Measurements from ENCODE around the gene C16orf86.
"Not testable (repeated sequence)": the region's sequence is repeated elsewhere in the genome, so short reads cannot be mapped to it uniquely, and the experiment has no call there.

C16orf86 gene

GRCh38 chr16:67667817-67668494 is 1.3 kb downstream of the C16orf86 start:
- DNase-seq: peak; percentile 67 to 79

- DNase-seq: no peak
These were observed 2.0 kb downstream of the C16orf86 start for GRCh38 chr16:67668495-67669157.

DNA sequence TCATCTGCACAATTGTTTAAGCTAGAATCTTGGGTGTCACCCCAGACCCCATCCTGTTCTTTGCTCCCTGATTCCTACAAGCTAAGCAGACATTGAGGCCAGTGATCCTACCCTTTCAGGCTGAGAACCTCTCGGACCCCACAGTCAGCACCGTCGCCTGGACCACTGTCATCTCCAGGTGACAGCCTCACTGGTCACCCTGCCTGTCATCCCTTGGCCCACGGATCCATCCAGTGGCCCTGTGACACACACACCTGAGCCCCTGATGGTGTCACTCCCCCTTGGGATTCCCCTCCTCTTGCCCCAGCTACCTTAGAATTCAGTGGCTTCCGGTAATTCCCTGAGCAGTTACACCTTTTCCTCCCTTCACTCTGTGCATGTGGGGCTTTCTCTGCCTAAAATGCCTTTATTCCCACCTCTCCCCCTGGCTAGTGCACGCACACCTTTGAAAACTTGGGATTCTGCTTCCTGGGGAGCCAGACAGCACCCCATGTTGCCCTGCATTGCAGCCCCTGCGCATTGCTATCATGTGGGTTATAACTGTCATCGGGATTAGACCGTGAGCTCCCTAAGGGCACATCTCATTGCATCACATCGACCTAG is 3.0 kb downstream of the C16orf86 start:
- no peak for DNase-seq

- no peak for DNase-seq
These were observed 5.7 kb downstream of the C16orf86 start for GRCh38 chr16:67672306-67672705.

DNA sequence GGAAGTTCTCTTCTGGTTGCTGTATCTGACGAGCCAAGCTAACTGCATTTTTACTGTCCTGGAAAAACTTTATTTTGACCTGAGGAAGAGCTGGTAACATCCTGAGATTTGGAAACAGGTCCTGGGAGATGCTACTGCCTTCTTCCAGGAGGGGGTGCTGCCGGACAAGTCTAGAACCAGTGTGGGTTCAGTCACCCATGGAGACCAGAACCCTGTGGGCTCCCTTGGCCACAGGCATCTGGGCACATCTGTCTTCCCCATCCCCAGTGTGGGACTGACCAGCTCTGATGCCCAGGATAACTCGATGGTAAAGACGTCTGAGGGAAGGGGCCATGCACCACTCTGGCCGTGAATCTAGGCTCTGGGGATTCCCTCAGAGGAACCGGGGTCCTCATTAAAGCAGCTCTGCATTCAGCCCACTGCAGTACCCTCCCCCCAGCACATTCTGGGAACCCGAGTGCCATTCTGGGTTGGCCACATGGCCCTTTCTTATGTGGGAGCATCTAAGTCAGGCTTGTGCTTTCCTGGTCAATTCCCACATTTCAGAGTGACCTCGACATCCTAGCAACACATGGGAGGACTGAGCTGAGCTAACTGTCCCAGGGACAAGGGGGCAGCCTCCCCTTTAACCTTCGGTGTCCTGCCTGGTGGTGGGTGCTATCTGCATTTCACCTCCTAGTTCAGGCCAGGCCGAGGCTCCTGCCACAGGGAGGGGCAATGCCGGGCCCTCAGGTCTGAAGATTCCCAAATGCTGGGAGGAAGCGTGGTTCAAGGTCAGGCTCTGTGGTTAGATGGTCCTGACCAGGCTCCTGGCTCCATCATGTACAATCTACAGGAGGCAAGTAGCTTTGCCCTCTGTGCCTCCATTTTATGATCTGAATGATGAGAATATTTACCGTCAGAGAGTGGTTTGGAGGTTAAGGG is 6.4 kb downstream of the C16orf86 start:
- DNase-seq: peak in 1 of 2 experiments; percentile 40

DNA sequence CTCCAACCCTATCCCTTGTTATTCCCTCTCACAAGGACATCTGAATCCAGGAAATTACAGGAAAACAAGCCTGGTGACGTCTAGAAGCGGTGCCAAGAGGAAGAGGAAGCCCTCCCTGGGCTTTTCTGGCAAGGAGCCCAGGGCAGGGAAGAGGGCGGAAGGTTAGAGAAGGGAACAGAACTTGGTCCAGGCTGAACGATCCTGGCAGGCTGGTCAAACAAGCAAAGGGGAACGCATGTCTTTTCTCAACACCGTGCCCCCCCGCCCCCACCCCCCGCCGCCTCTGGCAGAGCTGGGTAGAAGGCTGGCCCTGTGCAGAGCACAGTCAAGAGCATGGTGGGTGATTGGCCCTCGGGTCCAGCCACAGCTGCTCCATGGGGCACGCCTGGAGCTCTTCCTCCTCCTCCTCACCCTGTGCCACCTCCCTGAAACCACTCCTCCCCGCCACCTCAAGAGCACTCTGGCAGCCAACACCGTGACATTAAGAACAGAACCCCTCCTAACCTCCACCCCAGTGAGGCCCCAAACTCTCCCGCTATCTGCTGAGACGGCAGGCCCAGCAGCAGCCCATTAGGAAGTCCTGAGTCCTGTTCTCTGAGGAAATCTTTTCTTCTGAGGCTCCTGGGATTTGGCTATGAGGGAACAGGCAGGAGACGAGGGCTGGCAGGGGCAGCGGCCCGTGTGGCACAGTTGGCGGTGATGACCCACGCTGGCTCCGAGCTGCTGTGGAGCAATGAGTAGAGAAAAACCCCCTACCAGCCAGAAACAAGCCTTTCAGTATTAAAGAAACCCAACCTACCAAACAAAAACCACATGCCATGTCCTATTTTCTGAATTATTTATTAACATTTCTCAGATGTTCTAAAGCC is 7.3 kb downstream of the C16orf86 start:
- no peak for DNase-seq

- no peak for DNase-seq
These were observed 8.4 kb downstream of the C16orf86 start for GRCh38 chr16:67674851-67675578.

- DNase-seq: no peak
These were observed 8.9 kb downstream of the C16orf86 start for GRCh38 chr16:67675579-67675935.

DNA sequence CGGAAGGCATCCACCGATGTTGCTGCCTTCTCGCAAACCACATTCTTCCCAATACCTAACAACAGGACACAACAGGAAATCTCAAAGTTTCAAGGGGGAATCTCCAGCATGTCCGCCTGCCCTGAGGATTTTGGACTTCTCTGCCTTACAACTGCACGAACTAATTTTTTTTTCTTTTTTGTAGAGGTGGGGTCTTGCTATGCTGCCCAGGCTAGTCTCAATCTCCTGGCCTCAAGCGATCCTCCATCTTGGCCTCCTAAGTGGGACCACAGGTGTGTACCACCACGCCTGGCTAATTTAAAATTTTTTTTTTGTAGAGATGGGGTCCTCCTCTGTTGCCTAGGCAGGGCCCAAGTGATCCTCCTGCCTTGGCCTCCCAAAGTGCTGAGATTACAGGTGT is 9.4 kb downstream of the C16orf86 start:
- DNase-seq: no peak

DNA sequence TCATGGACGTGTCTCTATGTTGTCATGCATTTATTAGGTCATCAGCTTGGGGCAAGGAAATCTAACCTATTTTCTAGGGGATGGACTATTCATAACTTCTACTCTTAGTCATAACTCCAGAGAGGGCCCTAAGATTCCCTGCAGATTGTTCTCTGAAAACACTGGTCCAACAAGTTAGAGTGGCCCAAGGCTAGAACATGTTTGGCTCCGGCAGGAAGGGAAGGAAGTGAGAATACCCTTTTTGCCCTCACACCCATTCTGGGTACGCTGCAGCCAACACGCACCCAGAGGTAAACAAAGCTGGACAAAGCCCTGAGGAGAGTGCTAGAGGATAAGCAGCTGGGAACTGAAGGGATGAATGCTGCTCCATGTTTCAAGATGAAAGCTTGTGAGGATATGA is 9.9 kb downstream of the C16orf86 start:
- DNase-seq: no peak

GRCh38 chr16:67676939-67677338 is 10.3 kb downstream of the C16orf86 start:
- no peak for DNase-seq

GRCh38 chr16:67677712-67678111 is 11.1 kb downstream of the C16orf86 start:
- no peak for DNase-seq

DNA sequence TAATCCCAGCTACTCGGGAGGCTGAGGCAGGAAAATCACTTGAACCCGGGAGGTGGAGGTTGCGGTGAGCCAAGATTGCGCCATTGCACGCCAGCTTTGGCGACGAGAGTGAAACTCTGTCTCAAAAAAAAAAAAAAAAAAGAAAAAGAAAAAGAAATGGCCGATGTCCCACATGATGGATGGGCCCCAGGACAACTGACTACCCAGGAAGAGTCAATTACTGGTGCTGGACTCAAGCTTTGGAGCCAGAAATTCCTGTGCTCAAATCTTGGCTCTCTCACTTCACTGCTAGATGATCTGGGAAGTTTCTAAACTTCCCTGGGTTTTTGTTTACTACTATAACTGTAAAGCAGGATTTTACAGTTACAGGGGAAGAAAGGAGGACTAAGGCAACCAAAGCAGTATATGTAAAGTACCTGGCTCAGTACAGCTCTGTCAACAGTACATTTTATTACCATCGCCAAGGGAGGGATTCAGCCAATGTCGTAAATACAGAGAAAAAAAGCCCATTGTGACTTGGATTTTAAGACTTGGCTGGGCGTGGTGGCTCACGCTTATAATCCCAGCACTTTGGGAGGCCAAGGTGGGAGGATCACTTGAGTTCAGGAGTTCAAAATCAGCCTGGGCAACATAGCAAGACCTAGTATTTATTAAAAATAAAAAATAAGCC is 11.9 kb downstream of the C16orf86 start:
- DNase-seq: no peak

DNA sequence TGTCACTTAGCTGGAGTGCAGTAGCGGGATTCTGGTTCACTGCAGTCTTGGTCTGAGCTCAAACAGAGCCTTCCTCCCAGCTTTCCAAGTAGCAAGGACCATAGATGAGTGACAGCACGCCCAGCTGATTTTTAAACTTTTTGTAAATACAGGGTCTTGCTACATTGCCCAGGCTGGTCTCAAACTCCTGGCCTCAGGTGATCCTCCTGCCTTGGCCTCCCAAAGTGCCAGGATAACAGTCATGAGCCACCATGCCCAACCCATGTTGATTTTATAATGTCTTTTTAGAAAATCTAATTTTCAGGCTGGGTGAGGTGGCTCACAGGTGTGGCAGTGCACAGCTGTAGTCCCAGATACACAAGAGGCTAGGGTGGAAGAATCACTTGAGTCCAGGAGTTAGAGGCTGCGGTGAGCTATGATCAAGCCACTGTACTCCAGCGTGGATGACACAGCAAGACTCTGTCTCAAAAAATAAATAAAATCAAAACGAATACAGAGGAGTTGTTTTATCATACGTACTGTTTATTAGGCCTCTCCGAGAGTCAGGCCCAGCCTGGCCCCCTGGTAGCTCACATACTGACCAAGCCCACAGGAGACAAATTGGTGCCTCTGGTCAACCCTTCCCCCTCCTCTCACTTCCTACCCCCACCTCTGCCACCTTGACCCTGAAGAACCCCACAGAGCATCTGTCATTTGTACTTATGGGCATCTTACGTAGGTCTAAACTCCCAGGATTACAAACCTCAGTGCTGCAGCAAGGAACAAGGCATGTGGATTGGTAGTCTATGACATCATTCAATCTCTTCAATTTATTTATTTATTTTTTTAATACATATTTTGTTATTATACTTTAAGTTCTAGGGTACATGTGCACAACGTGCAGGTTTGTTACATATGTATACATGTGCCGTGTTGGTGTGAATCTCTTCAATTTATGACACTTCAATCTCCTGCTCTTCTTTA is 13.6 kb downstream of the C16orf86 start:
- DNase-seq: no peak

GRCh38 chr16:67683767-67684166 is 17.2 kb downstream of the C16orf86 start:
- no peak for DNase-seq

DNA sequence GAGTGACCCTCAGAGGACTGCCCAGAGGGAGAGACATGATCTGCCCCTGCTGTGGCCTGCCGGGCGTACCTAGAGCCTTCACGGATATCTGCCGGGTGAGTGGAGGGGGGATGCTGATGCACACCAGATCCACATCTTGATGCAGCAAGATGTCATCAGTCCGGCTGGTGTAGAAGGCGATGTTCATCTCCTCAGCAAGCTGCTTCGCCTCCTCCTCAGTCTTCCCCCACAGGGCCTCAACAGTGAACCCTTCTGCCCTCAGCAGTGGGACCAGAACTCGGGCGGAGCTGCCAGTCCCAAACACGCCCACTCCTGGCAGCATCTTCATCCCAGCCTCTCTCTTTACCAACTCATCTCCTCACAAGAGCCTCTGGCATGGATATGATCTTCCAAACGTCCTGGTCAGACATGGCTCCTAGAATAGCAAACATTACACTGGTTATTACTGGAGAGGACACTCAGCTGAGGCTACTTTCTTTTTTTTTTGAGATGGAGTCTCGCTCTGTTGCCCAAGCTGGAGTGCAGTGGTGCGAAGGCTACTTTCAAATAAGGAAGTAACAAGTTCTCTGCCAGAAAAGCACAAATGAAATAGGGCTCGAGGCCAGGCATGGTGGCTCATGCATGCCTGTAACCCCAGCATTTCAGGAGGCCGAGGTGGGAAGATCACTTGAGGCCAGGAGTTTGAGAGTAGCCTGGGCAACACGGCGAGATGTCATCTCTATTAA is 18.9 kb downstream of the C16orf86 start:
- DNase-seq: no peak

GRCh38 chr16:67693517-67694285 is 27.1 kb downstream of the C16orf86 start:
- not testable (repeated sequence) for DNase-seq

- DNase-seq: no peak
These were observed 28.0 kb downstream of the C16orf86 start for GRCh38 chr16:67694611-67695010.

Data from stimulated activated CD4-positive, alpha-beta T cell treated with anti-CD3 and anti-CD28 coated beads, Interleukin-4, amount 100 ng/mL, for 4 hours (primary cell).